Stimulated activated CD4-positive, alpha-beta T cell treated with anti-CD3 and anti-CD28 coated beads, Interleukin-4, amount 100 ng/mL, for 4 hours (primary cell): Measurements from ENCODE around the gene TRIOBP.
"Not testable (repeated sequence)": the region's sequence is repeated elsewhere in the genome, so short reads cannot be mapped to it uniquely, and the experiment has no call there.

Source experiments
- DNase-seq, 2 experiments: peaks; one replicate each; pipeline ENCODE4 v3.0.0-alpha.2; 2020

Gene TRIOBP

GRCh38 chr22:37696657-37697537 is at the start of gene TRIOBP:
TSS of gene TRIOBP (plus strand) at chr22:37697048. CDS start at chr22:37701366, 4,318 bp downstream.
- DNase-seq, result peak; percentile 77 to 82

DNA sequence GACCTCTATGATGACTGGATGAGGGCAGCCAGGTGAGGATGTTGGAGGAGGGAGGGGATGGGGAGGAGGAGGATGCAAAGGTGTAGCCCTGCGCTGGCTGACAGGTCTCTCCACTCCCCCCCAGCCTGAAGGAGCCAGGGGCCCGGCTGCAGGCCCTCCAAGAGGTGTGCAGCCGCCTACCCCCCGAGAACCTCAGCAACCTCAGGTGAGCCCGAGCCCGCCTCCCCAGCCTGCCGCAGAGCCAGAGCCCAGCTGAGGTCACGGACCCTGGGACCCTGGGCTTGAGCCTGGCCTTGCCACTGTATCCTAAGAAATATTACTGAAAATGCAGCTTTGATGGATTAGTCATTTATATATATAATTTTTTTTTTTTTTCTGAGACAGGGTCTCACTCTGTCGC is 49.5 kb upstream of the TRIOBP start:
- DNase-seq, result no peak

GRCh38 chr22:37647928-37648327 is 48.9 kb upstream of the TRIOBP start:
- no peak for DNase-seq

DNA sequence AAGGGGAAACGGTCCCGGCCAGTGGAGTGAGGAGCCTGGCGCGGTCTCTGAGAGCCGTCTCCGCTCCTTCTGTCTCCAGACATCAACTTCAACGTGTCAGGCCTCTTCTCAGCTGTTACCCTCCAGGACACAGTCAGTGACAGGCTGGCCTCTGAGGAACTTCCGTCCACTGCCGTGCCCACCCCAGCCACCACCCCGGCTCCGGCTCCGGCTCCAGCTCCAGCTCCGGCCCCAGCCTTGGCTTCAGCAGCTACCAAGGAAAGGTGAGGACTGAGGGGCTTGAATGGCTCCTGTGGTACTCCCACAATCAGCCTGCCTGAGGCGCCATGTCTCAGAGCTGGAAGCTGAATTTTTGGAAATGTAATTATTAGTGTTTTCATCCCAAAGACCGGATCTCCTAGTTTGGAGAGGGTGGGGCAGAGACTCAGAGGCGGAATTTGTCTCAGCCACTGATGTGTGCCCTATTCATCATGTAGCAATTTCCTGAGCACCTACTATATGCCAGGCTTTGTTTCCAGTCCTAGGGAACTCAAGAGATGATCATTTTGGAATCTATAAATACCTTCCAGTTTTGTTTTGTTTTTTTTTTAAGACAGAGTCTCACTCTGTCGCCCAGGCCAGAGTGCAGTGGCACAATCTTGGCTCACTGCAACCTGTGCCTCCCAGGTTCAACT is 46.2 kb upstream of the TRIOBP start:
- DNase-seq, result no peak

- DNase-seq, result no peak
Measured at GRCh38 chr22:37654563-37655251, 42.1 kb upstream of the TRIOBP start.

DNA sequence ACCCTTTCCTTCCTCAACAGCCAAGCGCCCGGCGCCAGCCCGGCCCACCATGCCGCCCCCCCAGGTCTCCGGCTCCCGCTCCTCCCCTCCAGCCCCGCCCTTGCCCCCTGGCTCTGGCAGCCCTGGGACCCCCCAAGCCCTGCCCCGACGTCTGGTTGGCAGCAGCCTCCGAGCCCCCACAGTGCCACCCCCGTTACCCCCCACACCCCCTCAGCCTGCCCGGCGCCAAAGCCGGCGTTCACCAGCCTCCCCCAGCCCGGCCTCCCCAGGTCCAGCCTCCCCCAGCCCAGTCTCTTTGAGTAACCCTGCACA is 41.6 kb upstream of the TRIOBP start:
- no peak for DNase-seq

DNA sequence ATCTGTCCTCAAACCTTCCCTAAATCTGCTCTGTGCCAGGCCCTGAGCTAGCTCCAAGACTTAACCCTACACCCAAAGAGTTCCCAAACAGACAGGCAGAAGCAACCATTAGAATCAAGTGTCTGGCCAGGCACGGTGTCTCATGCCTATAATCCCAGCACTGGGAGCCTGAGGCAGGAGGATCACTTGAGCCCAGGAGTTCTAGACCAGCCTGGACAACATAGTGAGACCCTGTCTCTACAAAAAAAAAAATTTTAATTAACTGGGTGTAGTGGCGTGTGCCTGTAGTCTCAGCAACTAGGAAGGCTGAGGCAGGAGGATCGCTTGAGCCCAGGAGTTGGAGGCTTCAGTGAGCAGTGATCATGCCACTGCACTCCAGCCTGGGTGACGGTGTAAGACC is 40.3 kb upstream of the TRIOBP start:
- DNase-seq, result not testable (repeated sequence)

- no peak for DNase-seq
Measured at GRCh38 chr22:37657590-37658132, 39.2 kb upstream of the TRIOBP start.

GRCh38 chr22:37658133-37659065 is 38.4 kb upstream of the TRIOBP start, which contains the start of gene PDXP:
TSS of gene PDXP (plus strand) at chr22:37658723. CDS start at chr22:37658783, 60 bp downstream.
- peak; percentile 98 for DNase-seq

DNA sequence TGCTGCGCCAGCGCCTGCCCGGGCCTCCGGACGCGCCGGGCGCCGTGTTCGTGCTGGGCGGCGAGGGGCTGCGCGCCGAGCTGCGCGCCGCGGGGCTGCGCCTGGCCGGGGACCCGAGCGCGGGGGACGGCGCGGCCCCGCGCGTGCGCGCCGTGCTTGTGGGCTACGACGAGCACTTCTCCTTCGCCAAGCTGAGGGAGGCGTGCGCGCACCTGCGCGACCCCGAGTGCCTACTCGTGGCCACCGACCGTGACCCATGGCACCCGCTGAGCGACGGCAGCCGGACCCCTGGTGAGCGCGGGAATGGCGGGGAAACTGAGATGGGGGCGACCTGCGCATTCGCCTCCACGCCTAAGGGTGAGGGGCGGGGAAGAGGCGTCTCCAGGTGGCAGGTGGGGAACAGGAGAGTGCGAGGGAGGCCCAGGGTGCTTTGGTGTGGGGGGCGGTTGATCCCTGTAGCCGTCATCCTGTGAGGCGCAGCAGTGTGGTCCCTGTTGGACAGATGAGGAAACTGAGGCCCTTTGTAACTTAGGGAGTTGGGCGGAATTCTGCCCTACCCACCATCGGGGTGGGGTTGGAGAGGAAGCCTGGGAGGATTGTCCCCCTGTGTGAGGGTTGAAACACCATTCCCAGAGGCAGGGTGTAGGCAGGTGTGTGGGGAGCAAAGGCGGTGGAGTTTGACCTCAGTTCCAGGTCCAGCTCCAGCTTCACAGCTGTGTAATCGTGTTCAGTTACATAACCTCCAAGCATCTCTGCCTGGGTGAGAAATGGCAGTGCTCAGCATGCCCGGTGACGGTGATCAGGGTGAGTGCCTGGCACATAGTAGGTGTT is 37.6 kb upstream of the TRIOBP start:
- DNase-seq, result peak in 1 of 2 experiments; percentile 34

DNA sequence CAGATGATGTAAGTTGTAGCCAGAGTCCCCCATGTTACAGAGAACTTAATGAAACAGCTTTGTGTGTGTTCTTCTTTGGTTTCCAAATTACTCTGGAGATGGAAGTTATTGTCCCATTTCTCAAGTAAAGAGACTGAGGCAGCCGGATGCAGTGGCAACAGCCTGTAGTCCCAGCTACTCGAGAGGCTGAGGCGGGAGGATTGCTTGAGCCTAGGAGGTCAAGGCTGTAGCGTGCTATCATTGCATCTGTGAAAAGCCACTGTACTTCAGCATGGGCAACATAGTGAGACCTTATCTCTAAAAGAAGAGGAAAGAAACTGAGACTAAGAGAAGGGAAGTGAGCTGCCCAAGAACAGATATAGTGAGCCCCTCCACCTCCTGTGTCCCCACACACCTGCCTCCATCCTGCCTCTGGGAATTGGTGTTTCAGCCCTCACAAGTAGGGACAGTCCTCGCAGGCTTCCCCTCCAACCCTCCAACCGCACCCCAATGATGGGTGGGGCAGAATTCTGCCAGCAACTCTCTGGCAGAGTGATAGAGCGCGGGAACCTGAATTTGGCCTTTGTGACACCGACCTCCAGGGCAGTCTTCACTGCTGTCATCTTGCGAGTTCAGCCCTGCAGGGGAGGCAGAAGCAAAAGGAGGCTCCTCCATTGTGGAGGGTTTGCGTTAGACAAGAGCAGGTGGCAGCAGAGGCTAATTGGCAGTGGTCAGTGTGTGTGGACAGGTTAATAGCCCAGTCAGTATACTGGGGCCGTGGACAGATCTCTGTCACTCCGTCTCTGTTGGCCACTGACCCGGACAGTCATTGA is 36.7 kb upstream of the TRIOBP start:
- DNase-seq, result no peak

DNA sequence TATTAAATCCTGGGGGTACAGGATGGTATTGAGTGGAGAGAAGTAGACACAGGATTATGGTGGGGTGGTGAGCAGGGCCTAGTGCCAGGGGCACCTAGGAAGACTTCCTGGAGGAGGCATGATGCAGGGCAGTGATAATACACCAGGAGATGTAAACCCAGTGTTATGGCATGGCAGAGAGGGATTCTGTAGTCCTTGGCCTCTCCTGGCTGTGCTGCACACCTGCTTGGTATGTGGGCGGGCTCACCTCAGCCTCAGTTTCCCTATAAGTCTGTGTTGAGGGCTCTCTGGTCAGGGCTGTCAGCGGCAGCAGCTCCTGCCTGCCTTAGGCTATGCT is 36.2 kb upstream of the TRIOBP start:
- DNase-seq, result no peak

- no peak for DNase-seq
Measured at GRCh38 chr22:37661160-37661924, 35.5 kb upstream of the TRIOBP start.

DNA sequence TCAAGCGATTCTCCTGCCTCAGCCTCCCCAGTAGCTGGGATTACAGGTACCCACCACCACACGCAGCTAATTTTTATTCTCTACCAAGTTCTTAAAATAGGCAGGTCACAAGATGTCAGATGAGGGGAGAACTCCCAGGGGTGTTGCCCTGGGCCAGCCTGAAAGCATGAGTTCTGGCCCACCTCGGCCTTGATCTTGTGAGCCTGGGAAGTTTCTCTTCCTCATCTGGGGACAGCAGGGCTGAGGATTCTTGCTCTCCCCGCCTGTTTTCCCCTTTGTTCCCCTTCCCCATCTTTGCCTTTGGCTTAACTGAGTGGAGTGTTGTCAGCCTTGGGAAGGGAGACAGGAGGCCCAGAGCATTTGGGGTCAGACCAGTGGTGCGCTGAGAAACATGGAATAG is 34.8 kb upstream of the TRIOBP start:
- no peak for DNase-seq

DNA sequence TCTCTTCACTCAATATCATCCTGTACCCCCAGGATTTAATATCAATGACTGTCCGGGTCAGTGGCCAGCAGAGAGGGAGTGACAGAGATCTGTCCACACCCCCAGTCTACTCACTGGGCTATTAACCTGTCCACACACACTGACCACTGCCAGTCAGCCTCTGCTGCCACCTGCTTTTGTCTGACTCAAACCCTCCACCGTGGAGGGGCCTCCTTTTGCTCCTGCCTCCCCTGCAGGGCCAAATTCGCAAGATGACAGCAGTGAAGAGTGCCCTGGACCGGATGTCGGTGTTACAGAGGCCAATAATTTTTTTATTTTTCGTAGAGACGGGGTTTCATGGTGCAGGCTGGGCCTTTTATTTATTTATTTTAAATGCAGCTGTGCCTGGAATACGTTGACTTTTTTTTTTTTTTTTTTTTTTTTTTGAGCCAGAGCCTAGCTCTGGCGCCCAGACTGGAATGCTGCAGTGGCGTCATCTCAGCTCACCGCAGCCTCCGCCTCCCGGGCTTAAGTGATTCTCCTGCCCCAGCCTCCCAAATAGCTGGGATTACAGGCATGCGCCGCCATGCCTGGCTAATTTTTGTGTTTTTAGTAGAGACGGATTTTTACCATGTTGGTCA is 33.2 kb upstream of the TRIOBP start:
- no peak for DNase-seq

DNA sequence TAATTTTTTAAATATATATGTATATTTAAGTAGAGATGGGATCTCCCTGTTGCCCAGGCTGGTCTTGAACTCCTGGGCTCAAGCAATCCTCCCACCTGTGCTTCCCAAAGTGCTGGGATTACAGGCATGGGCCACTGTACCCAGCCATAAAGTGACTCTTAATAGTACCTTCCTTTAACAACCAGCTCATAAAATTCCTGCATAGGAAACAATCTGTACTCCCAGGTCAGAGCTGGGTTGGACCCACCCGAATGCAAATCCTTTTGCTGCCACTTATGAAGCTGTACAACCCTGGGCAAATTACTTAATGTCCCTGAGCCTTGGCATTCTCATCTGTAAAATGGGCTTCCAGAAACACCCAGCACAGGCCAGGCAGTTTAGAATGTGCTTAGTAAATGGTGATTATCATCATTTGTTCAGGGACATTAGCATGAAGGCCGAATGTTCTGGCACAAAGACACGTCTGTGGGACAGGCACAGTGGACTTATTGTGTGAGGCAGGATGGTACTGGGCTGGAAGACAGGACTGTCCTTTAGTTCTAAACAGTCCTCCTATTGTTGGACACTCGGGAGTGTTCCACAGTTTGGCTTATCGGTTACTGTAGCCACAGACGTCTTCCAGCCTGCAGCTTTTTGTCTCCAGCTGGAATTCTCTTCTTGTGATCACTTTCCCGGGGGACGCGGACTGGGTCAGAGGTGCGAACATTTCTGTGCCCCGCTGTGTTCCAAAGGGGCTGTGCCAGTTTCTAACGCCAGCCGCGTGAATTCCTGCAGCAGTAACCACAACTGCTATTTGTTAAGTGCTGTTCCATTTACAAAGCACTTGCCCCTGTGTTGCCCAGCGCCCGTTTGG is 32.4 kb upstream of the TRIOBP start:
- no peak for DNase-seq

- DNase-seq, result no peak
Measured at GRCh38 chr22:37665487-37665886, 31.4 kb upstream of the TRIOBP start.

GRCh38 chr22:37669586-37669985 is 27.3 kb upstream of the TRIOBP start:
- no peak for DNase-seq
